Psoas muscle (tissue), 8 donors: ENCODE measurements around the gene FAM219A. TPM values are rescaled to one million over a fixed set of nuclear protein-coding genes. Genes with fewer than 3 reads are reported as not detected.

Experiments used
- ATAC-seq, 4 donors: fragments of 200-7000 bp; cut with Tn5 transposase; one replicate each; pipeline ENCODE4 v1.9.1; 2020; ENCODE audit warnings: moderate library complexity in 3 of 4, mild to moderate bottlenecking in 2 of 4
- DNase-seq, 2 donors: peaks; one replicate each; pipeline ENCODE4 v3.0.0-alpha.2; 2020
- H3K27ac ChIP-seq: fragments of 200-600 bp; one replicate; pipeline ENCODE4 v1.8.0; 2022
- H3K27me3 ChIP-seq, 3 donors: fragments of 200-600 bp in 1 of 3; one replicate each; pipeline versions ENCODE4 v1.6.1 to v1.8.0; 2013 to 2022; ENCODE audit warnings: low read length in 2 of 3, mild to moderate bottlenecking in 2 of 3, moderate library complexity in 1 of 3; ENCODE audit not compliant: insufficient read depth in 3 of 3
- H3K36me3 ChIP-seq, 2 donors: fragments of 200-600 bp in 1 of 2; one replicate each; pipeline versions ENCODE4 v1.6.1 to v1.8.0; 2013 to 2022; ENCODE audit warnings: low read depth in 1 of 2, mild to moderate bottlenecking in 1 of 2, moderate library complexity in 1 of 2; ENCODE audit not compliant: insufficient read depth in 1 of 2
- H3K4me1 ChIP-seq: fragments of 200-600 bp; one replicate; pipeline ENCODE4 v1.8.0; 2022
- H3K4me3 ChIP-seq: fragments of 200-600 bp; one replicate; pipeline ENCODE4 v1.8.0; 2022; ENCODE audit warnings: mild to moderate bottlenecking
- H3K9me3 ChIP-seq: fragments of 200-600 bp; one replicate; pipeline ENCODE4 v1.8.0; 2022
- CTCF ChIP-seq: fragments of 200-600 bp; IDR thresholded peaks from one replicate; pipeline ENCODE4 v1.8.0; 2022; ENCODE audit warnings: antibody characterized with exemption
- WGBS, 3 donors: extraction: QIAGEN DNeasy Blood & Tissue Kit; methylation state at CpG; one replicate each; pipeline versions ENCODE4 v1.1.6 to v1.1.7; 2013; 5-methylcytosine and 5-hydroxymethylcytosine counted together
- intact Hi-C, 2 donors: fragments of 100-400 bp; cut with DNase I; formaldehyde crosslinking; loops; one replicate each; pipeline versions ENCODE4 v1.11.0 to v1.14.2; 2022
- polyA plus RNA-seq, 3 donors: library from polyadenylated mRNA; stranded (reverse); fragments of 200-250 nt; gene quantifications; one replicate each; pipeline ENCODE4 v1.2.3, GENCODE V29; 2013
- total RNA-seq, 4 donors: library from RNA; stranded (reverse); fragmentation: NEBNext Ultra II Directional in 2 of 4; extraction: Animal tissue kit (Norgen Biotek cat#: 25700) in 2 of 4; gene quantifications; one replicate each; pipeline versions ENCODE4 v1.2.1 to v1.2.4, GENCODE V29; 2021 to 2023
- donor health status: healthy with polysubstance abuse.
- donor health status: DM: no; HTN: no; CAD: no; lungs with moderate emphysema.
- donor health status: Bipolar disorder and iron deficiency.
- donor health status: healthy.
- donor health status: DM: yes; HTN: yes; CAD: no.
- donor health status: DM: no; HTN: no; CAD: no.
- donor health status: DM: no; HTN: no; CAD: no.
- donor health status: DM: yes; HTN: yes; CAD: no.

The FAM219A gene
- total and polyA plus RNA-seq, 7 donors = 25.4 to 99.4 (median 36.5) TPM

- WGBS, 3 donors = 89 to 94% (median 89%) methylated on average over 3 of the region's 3 CpGs
- H3K27me3 ChIP-seq = no peaks in the 10 kb centered on the region
- H3K4me1 ChIP-seq = no peaks in the 10 kb centered on the region
- ATAC-seq = no peak
- H3K4me3 ChIP-seq = no peak overlapping the region
- no peak overlapping the region for H3K27ac ChIP-seq
- DNase-seq = no peak
- intact Hi-C loops = no loop called here
- no peak for TF ChIP-seq CTCF
- no peaks in the 10 kb centered on the region for H3K9me3 ChIP-seq
- H3K36me3 ChIP-seq = no peaks in the 10 kb centered on the region
These were observed 71.7 kb downstream of the FAM219A start for GRCh38 chr9:34386656-34387055.

GRCh38 chr9:34385561-34386230 lies 72.7 kb downstream of the FAM219A start:
- WGBS, 3 donors = 93 to 95% (median 93%) methylated on average over 6 of the region's 6 CpGs
- ATAC-seq (no peak), DNase-seq (no peak)
- no peaks in the 10 kb centered on the region for H3K9me3 ChIP-seq
- no peaks in the 10 kb centered on the region for H3K36me3 ChIP-seq
- no peaks in the 10 kb centered on the region for H3K27me3 ChIP-seq
- no peak for TF ChIP-seq CTCF
- H3K27ac ChIP-seq = no peak overlapping the region
- intact Hi-C loops = no loop called here
- H3K4me1 ChIP-seq = peaks cover 6% of the 10 kb centered on the region
- no peak overlapping the region for H3K4me3 ChIP-seq

GRCh38 chr9:34384368-34385165 lies 73.8 kb downstream of the FAM219A start:
- WGBS, 3 donors = 63 to 73% (median 73%) methylated on average over 7 of the region's 7 CpGs
- no peak for DNase-seq
- Histone ChIP-seq H3K4me3 (no peak overlapping the region), H3K36me3 (no peaks in the 10 kb centered on the region), H3K4me1 (peaks cover 10% of the 10 kb centered on the region), H3K9me3 (no peaks in the 10 kb centered on the region), H3K27ac (no peak overlapping the region), H3K27me3 (no peaks in the 10 kb centered on the region)
- ATAC-seq = no peak
- intact Hi-C loops = no loop called here
- no peak for TF ChIP-seq CTCF

- intact Hi-C loops = no loop called here
- TF ChIP-seq CTCF = no peak
- DNase-seq = no peak
- no peaks in the 10 kb centered on the region for H3K9me3 ChIP-seq
- 72 to 80% (median 78%) methylated on average over 4 of the region's 4 CpGs for WGBS, 3 donors
- ATAC-seq = no peak
- no peaks in the 10 kb centered on the region for H3K27me3 ChIP-seq
- peaks cover 10% of the 10 kb centered on the region for H3K4me1 ChIP-seq
- H3K36me3 ChIP-seq = no peaks in the 10 kb centered on the region
- H3K4me3 ChIP-seq = no peak overlapping the region
- H3K27ac ChIP-seq = no peak overlapping the region
These were observed 74.5 kb downstream of the FAM219A start for GRCh38 chr9:34383904-34384303.
